ENCODE results near the gene SLC6A16.

DNA sequence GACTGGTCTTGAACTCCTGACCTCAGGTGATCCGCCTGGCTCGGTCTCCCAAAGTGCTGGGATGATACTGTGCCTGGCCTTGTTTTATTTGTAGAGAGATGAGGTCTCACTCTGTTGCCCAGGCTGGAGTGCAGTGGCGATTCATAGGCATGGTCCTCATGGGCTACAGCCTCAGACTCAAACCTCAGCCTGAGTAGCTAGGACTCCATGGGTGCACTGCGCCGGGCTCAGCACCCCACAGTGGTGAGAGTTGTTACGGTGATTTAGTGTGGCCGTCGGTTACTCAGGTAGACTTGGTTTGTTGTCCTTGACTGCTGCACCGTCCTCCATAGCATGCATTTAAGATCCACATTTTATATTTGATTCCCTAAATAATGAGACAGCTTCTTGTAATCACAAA lies 80.7 kb downstream of the SLC6A16 start:
- TF ChIP-seq POLR2A (IDR thresholded peaks at IDR 0.05; ENCODE audit: low read depth, low read length) (no peak), POLR2AphosphoS5 (IDR thresholded peaks at IDR 0.05; ENCODE audit: low read depth, low read length) (no peak), TAF1 (IDR thresholded peaks at IDR 0.05; ENCODE audit: low read depth, low read length) (no peak), PAX5 (IDR thresholded peaks at IDR 0.05; ENCODE audit: insufficient read depth, low read length, severe bottlenecking) (no peak), SPI1 (IDR thresholded peaks at IDR 0.05; ENCODE audit: low read depth, low read length) (no peak)
